ENCODE results near the gene HMGXB4. TPM values are rescaled to one million over a fixed set of nuclear protein-coding genes. Genes with fewer than 3 reads are reported as not detected.

Gene HMGXB4
- total RNA-seq, 3 donors from 2014 or later, result 18.1 to 21.7 (median 21.6) TPM

- H3K4me3 ChIP-seq, result no peak overlapping the region
- no peak for TF ChIP-seq CTCF (IDR thresholded peaks at IDR 0.05)
- intact Hi-C loops (cut with DNase I, micrococcal nuclease), result no loop called here
- DNase-seq (no peak), ATAC-seq (no peak)
- H3K4me1 ChIP-seq (ENCODE audit: low read depth), result peaks cover 51% of the 10 kb centered on the region
- H3K9me3 ChIP-seq, result no peaks in the 10 kb centered on the region
- H3K36me3 ChIP-seq (ENCODE audit: low read depth), result no peaks in the 10 kb centered on the region
These were observed 54.3 kb downstream of the HMGXB4 start for GRCh38 chr22:35311551-35311999.

- DNase-seq (peak in 1 of 3 donors; percentile 51), ATAC-seq (peak; percentile 78)
- intact Hi-C loops (cut with DNase I, micrococcal nuclease), result no loop called here
These were observed 55.1 kb downstream of the HMGXB4 start for GRCh38 chr22:35312198-35313059.

GRCh38 chr22:35313311-35314121, 56.2 kb downstream of the HMGXB4 start:
- Histone ChIP-seq H3K9me3 (no peaks in the 10 kb centered on the region), H3K4me1 (ENCODE audit: low read depth) (peaks cover 51% of the 10 kb centered on the region), H3K4me3 (no peak overlapping the region), H3K36me3 (ENCODE audit: low read depth) (no peaks in the 10 kb centered on the region)
- intact Hi-C loops (cut with DNase I, micrococcal nuclease), result no loop called here
- ATAC-seq (peak; percentile 31), DNase-seq (peak in 1 of 3 donors; percentile 30)
- no peak for TF ChIP-seq CTCF (IDR thresholded peaks at IDR 0.05)

More at GRCh38 chr22:35312198-35313059, 55.1 kb downstream of the HMGXB4 start:
- Histone ChIP-seq H3K36me3 (ENCODE audit: low read depth) (no peaks in the 10 kb centered on the region), H3K4me1 (ENCODE audit: low read depth) (peaks cover 51% of the 10 kb centered on the region), H3K9me3 (no peaks in the 10 kb centered on the region), H3K4me3 (no peak overlapping the region)
- TF ChIP-seq CTCF (IDR thresholded peaks at IDR 0.05), result no peak

GRCh38 chr22:35314161-35314942, 57.1 kb downstream of the HMGXB4 start:
- Histone ChIP-seq H3K4me1 (ENCODE audit: low read depth) (peaks cover 51% of the 10 kb centered on the region), H3K9me3 (no peaks in the 10 kb centered on the region), H3K36me3 (ENCODE audit: low read depth) (no peaks in the 10 kb centered on the region), H3K4me3 (no peak overlapping the region)
- no peak for TF ChIP-seq CTCF (IDR thresholded peaks at IDR 0.05)
- ATAC-seq, result peak; percentile 64
- intact Hi-C loops (cut with DNase I, micrococcal nuclease), result no loop called here
- DNase-seq, result peak; percentile 47 to 77 (median 70)
